GM23338 (cell line): Measurements from ENCODE around the gene KCNH8. TPM values are rescaled to one million over a fixed set of nuclear protein-coding genes. Genes with fewer than 3 reads are reported as not detected.

Experiments used
- ATAC-seq: fragments of 200-7000 bp; cut with Tn5 transposase; 3 replicates; pipeline ENCODE4 v1.9.1; 2020
- DNase-seq: peaks from one replicate; pipeline ENCODE4 v3.0.0-alpha.2; 2015; ENCODE audit warnings: low spot score
- H2AFZ ChIP-seq: fragments of 200-600 bp; sonication (generic); 2 replicates; pipeline ENCODE4 v1.8.0; 2016; ENCODE audit warnings: antibody characterized with exemption, mild to moderate bottlenecking, moderate library complexity
- H3F3A ChIP-seq: fragments of 200-600 bp; sonication (generic); replicated peaks from 2 replicates; pipeline ENCODE4 v1.8.0; 2017; ENCODE audit warnings: antibody characterized with exemption, mixed run types, low read depth
- H3K27ac ChIP-seq: fragments of 200-600 bp; sonication (generic); 2 replicates; pipeline ENCODE4 v1.6.1; 2016; ENCODE audit warnings: low read depth
- H3K27me3 ChIP-seq: fragments of 200-600 bp; sonication (generic); 2 replicates; pipeline ENCODE4 v1.8.0; 2016; ENCODE audit warnings: mild to moderate bottlenecking, mixed run types, moderate library complexity; ENCODE audit not compliant: insufficient read depth
- H3K36me3 ChIP-seq: fragments of 200-600 bp; sonication (generic); 2 replicates; pipeline ENCODE4 v1.8.0; 2016; ENCODE audit warnings: mild to moderate bottlenecking; ENCODE audit not compliant: insufficient read depth
- H3K4me1 ChIP-seq: fragments of 200-600 bp; sonication (generic); 2 replicates; pipeline ENCODE4 v1.8.0; 2016; ENCODE audit warnings: mild to moderate bottlenecking, moderate library complexity; ENCODE audit not compliant: insufficient read depth
- H3K4me2 ChIP-seq: fragments of 200-600 bp; sonication (generic); 2 replicates; pipeline ENCODE4 v1.7.1; 2017; ENCODE audit warnings: mixed run types
- H3K4me3 ChIP-seq: fragments of 200-600 bp; sonication (generic); 2 replicates; pipeline ENCODE4 v1.6.1; 2016; ENCODE audit warnings: mixed run types
- H3K79me2 ChIP-seq: fragments of 200-600 bp; sonication (generic); replicated peaks from 2 replicates; pipeline ENCODE4 v1.8.0; 2017; ENCODE audit warnings: mild to moderate bottlenecking; ENCODE audit not compliant: insufficient read depth
- H3K9me2 ChIP-seq: fragments of 200-600 bp; sonication (generic); 2 replicates; pipeline ENCODE4 v1.8.0; 2017; ENCODE audit not compliant: insufficient read depth
- H4K20me1 ChIP-seq: fragments of 200-600 bp; sonication (generic); replicated peaks from 2 replicates; pipeline ENCODE4 v1.8.0; 2017; ENCODE audit warnings: mild to moderate bottlenecking; ENCODE audit not compliant: insufficient read depth
- H3K27ac Mint-ChIP-seq: 2 replicates; pipeline ENCODE4 v1.8.0; 2020; ENCODE audit warnings: inconsistent platforms, mild to moderate bottlenecking, moderate library complexity, mixed read lengths
- H3K27me3 Mint-ChIP-seq: 3 replicates; pipeline ENCODE4 v1.8.0; 2022; ENCODE audit warnings: low read depth, mild to moderate bottlenecking, moderate library complexity, mixed read lengths, inconsistent platforms; ENCODE audit not compliant: insufficient read depth, poor library complexity
- H3K36me3 Mint-ChIP-seq: 3 replicates; pipeline ENCODE4 v1.8.0; 2021; ENCODE audit warnings: low read depth, mild to moderate bottlenecking, inconsistent platforms, moderate library complexity, mixed read lengths
- H3K4me1 Mint-ChIP-seq: 3 replicates; pipeline ENCODE4 v1.8.0; 2020; ENCODE audit warnings: mild to moderate bottlenecking, inconsistent platforms, mixed read lengths
- H3K4me3 Mint-ChIP-seq: 3 replicates; pipeline ENCODE4 v1.8.0; 2021; ENCODE audit warnings: moderate library complexity, mild to moderate bottlenecking, inconsistent platforms, mixed read lengths
- H3K9me3 Mint-ChIP-seq: 3 replicates; pipeline ENCODE4 v1.8.0; 2020; ENCODE audit warnings: moderate library complexity, mild to moderate bottlenecking, inconsistent platforms, mixed read lengths
- CREB1 ChIP-seq: fragments of 250-450 bp; sonication (Bioruptor Pico); IDR thresholded peaks from 2 replicates; pipeline ENCODE4 v1.5.0; 2020; ENCODE audit warnings: low read depth, mild to moderate bottlenecking, moderate library complexity
- EZH2 ChIP-seq: fragments of 200-600 bp; sonication (generic); IDR thresholded peaks from one replicate; pipeline ENCODE4 v1.8.0; 2017; ENCODE audit warnings: antibody characterized with exemption, mild to moderate bottlenecking, low read depth; ENCODE audit not compliant: unreplicated experiment
- EZH2phosphoT487 ChIP-seq: fragments of 200-600 bp; sonication (generic); IDR thresholded peaks from one replicate; pipeline ENCODE4 v1.8.1; 2018; ENCODE audit warnings: antibody characterized with exemption; ENCODE audit not compliant: unreplicated experiment
- JUNB ChIP-seq: IDR thresholded peaks from one replicate; pipeline ENCODE4 v1.6.1; 2016; ENCODE audit warnings: antibody characterized with exemption; ENCODE audit not compliant: unreplicated experiment
- NANOG ChIP-seq: IDR thresholded peaks from 2 replicates; pipeline ENCODE4 v1.6.1; 2016; ENCODE audit warnings: antibody characterized with exemption, borderline replicate concordance
- POLR2AphosphoS5 ChIP-seq: IDR thresholded peaks from 2 replicates; pipeline ENCODE4 v1.6.1; 2016; ENCODE audit warnings: antibody characterized with exemption, low read depth
- STAT1 ChIP-seq: IDR thresholded peaks from one replicate; pipeline ENCODE4 v1.6.1; 2016; ENCODE audit warnings: antibody characterized with exemption; ENCODE audit not compliant: unreplicated experiment
- ZNF114 ChIP-seq: fragments of 250-450 bp; sonication (Bioruptor Pico); IDR thresholded peaks from 2 replicates; pipeline ENCODE4 v1.5.0; 2020; ENCODE audit warnings: mild to moderate bottlenecking, moderate library complexity
- ZNF331 ChIP-seq: fragments of 250-450 bp; sonication (Bioruptor Pico); IDR thresholded peaks from 2 replicates; pipeline ENCODE4 v1.5.0; 2020; ENCODE audit warnings: low read depth, mild to moderate bottlenecking, moderate library complexity
- polyA plus RNA-seq: library from polyadenylated mRNA; unstranded; fragments of >200 nt; fragmentation: Nextera tagmentation; extraction: Ambion mirVana; gene quantifications from 2 replicates; pipeline ENCODE4 v1.2.1, GENCODE V29; 2016
- total RNA-seq: library from RNA; depleted of rRNA; stranded (reverse); fragments of >200 nt; shearing (Covaris generic); gene quantifications from 2 replicates; pipeline ENCODE4 v1.2.3, GENCODE V29; 2014
- TF ChIP-seq, protein P1 (sequence below): IDR thresholded peaks from 2 replicates; pipeline ENCODE4 v1.6.1; 2016; ENCODE audit warnings: antibody characterized with exemption
- TF ChIP-seq, protein P2 (sequence below): IDR thresholded peaks from one replicate; pipeline ENCODE4 v1.6.1; 2018; ENCODE audit warnings: antibody characterized with exemption; ENCODE audit not compliant: unreplicated experiment
- TF ChIP-seq, protein P3 (sequence below): fragments of 250-450 bp; sonication (Bioruptor Pico); IDR thresholded peaks from 2 replicates; pipeline ENCODE4 v1.5.0; 2020; ENCODE audit warnings: mild to moderate bottlenecking, moderate library complexity
- TF ChIP-seq, protein P4 (sequence below), 2 experiments: fragments of 200-600 bp in 1 of 2; sonication (generic) in 1 of 2; conservative IDR thresholded peaks; 2 replicates each; pipeline versions ENCODE4 v1.5.1 to v1.6.1; 2016 to 2017; ENCODE audit warnings: antibody characterized with exemption in 2 of 2, low read depth in 2 of 2, mild to moderate bottlenecking in 2 of 2, moderate library complexity in 1 of 2

KCNH8 gene
- total and polyA plus RNA-seq, 2 experiments from 2014 or later = 1.3 to 3.4 TPM

DNA sequence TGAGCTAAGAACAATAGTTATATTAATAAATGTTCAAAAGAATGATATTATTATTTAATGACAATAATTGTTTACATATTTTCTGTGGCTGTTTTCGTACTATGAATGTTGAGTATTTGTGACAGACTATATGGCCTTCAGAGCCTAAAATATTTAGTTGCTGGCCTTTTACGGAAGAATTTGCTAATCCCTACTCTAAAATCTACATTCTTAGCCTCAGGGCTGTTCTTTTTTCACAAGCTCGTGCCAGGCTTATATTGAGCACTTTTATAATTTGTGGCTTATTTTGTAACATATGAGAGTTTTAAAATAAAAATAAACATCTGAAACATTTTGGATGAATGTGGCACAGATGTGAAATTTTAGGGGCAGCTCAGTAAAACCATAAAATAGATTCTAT, 79.9 kb downstream of the KCNH8 start:
- H3K27me3 ChIP-seq = no peaks in the 10 kb centered on the region
- no peaks in the 10 kb centered on the region for H3K36me3 Mint-ChIP-seq
- no peak overlapping the region for H3K4me3 ChIP-seq
- TF ChIP-seq ZNF331 (CRISPR knock-in tag) (no peak), EZH2 (no peak), JUNB (no peak), CREB1 (CRISPR knock-in tag) (no peak), EZH2phosphoT487 (no peak), POLR2AphosphoS5 (no peak), NANOG (no peak), STAT1 (no peak), ZNF114 (CRISPR knock-in tag) (no peak)
- TF ChIP-seq, protein P1, sequence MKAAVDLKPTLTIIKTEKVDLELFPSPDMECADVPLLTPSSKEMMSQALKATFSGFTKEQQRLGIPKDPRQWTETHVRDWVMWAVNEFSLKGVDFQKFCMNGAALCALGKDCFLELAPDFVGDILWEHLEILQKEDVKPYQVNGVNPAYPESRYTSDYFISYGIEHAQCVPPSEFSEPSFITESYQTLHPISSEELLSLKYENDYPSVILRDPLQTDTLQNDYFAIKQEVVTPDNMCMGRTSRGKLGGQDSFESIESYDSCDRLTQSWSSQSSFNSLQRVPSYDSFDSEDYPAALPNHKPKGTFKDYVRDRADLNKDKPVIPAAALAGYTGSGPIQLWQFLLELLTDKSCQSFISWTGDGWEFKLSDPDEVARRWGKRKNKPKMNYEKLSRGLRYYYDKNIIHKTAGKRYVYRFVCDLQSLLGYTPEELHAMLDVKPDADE = no peak
- TF ChIP-seq, protein P2, sequence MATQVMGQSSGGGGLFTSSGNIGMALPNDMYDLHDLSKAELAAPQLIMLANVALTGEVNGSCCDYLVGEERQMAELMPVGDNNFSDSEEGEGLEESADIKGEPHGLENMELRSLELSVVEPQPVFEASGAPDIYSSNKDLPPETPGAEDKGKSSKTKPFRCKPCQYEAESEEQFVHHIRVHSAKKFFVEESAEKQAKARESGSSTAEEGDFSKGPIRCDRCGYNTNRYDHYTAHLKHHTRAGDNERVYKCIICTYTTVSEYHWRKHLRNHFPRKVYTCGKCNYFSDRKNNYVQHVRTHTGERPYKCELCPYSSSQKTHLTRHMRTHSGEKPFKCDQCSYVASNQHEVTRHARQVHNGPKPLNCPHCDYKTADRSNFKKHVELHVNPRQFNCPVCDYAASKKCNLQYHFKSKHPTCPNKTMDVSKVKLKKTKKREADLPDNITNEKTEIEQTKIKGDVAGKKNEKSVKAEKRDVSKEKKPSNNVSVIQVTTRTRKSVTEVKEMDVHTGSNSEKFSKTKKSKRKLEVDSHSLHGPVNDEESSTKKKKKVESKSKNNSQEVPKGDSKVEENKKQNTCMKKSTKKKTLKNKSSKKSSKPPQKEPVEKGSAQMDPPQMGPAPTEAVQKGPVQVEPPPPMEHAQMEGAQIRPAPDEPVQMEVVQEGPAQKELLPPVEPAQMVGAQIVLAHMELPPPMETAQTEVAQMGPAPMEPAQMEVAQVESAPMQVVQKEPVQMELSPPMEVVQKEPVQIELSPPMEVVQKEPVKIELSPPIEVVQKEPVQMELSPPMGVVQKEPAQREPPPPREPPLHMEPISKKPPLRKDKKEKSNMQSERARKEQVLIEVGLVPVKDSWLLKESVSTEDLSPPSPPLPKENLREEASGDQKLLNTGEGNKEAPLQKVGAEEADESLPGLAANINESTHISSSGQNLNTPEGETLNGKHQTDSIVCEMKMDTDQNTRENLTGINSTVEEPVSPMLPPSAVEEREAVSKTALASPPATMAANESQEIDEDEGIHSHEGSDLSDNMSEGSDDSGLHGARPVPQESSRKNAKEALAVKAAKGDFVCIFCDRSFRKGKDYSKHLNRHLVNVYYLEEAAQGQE = no peak
- TF ChIP-seq, protein P3, sequence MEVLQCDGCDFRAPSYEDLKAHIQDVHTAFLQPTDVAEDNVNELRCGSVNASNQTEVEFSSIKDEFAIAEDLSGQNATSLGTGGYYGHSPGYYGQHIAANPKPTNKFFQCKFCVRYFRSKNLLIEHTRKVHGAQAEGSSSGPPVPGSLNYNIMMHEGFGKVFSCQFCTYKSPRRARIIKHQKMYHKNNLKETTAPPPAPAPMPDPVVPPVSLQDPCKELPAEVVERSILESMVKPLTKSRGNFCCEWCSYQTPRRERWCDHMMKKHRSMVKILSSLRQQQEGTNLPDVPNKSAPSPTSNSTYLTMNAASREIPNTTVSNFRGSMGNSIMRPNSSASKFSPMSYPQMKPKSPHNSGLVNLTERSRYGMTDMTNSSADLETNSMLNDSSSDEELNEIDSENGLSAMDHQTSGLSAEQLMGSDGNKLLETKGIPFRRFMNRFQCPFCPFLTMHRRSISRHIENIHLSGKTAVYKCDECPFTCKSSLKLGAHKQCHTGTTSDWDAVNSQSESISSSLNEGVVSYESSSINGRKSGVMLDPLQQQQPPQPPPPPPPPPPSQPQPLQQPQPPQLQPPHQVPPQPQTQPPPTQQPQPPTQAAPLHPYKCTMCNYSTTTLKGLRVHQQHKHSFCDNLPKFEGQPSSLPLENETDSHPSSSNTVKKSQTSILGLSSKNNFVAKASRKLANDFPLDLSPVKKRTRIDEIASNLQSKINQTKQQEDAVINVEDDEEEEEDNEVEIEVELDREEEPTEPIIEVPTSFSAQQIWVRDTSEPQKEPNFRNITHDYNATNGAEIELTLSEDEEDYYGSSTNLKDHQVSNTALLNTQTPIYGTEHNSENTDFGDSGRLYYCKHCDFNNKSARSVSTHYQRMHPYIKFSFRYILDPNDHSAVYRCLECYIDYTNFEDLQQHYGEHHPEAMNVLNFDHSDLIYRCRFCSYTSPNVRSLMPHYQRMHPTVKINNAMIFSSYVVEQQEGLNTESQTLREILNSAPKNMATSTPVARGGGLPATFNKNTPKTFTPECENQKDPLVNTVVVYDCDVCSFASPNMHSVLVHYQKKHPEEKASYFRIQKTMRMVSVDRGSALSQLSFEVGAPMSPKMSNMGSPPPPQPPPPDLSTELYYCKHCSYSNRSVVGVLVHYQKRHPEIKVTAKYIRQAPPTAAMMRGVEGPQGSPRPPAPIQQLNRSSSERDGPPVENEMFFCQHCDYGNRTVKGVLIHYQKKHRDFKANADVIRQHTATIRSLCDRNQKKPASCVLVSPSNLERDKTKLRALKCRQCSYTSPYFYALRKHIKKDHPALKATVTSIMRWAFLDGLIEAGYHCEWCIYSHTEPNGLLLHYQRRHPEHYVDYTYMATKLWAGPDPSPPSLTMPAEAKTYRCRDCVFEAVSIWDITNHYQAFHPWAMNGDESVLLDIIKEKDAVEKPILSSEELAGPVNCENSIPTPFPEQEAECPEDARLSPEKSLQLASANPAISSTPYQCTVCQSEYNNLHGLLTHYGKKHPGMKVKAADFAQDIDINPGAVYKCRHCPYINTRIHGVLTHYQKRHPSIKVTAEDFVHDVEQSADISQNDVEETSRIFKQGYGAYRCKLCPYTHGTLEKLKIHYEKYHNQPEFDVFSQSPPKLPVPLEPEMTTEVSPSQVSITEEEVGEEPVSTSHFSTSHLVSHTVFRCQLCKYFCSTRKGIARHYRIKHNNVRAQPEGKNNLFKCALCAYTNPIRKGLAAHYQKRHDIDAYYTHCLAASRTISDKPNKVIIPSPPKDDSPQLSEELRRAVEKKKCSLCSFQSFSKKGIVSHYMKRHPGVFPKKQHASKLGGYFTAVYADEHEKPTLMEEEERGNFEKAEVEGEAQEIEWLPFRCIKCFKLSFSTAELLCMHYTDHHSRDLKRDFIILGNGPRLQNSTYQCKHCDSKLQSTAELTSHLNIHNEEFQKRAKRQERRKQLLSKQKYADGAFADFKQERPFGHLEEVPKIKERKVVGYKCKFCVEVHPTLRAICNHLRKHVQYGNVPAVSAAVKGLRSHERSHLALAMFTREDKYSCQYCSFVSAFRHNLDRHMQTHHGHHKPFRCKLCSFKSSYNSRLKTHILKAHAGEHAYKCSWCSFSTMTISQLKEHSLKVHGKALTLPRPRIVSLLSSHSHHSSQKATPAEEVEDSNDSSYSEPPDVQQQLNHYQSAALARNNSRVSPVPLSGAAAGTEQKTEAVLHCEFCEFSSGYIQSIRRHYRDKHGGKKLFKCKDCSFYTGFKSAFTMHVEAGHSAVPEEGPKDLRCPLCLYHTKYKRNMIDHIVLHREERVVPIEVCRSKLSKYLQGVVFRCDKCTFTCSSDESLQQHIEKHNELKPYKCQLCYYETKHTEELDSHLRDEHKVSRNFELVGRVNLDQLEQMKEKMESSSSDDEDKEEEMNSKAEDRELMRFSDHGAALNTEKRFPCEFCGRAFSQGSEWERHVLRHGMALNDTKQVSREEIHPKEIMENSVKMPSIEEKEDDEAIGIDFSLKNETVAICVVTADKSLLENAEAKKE (CRISPR knock-in tag) = no peak
- TF ChIP-seq, protein P4, sequence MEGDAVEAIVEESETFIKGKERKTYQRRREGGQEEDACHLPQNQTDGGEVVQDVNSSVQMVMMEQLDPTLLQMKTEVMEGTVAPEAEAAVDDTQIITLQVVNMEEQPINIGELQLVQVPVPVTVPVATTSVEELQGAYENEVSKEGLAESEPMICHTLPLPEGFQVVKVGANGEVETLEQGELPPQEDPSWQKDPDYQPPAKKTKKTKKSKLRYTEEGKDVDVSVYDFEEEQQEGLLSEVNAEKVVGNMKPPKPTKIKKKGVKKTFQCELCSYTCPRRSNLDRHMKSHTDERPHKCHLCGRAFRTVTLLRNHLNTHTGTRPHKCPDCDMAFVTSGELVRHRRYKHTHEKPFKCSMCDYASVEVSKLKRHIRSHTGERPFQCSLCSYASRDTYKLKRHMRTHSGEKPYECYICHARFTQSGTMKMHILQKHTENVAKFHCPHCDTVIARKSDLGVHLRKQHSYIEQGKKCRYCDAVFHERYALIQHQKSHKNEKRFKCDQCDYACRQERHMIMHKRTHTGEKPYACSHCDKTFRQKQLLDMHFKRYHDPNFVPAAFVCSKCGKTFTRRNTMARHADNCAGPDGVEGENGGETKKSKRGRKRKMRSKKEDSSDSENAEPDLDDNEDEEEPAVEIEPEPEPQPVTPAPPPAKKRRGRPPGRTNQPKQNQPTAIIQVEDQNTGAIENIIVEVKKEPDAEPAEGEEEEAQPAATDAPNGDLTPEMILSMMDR (conservative IDR thresholded peaks at IDR 0.05; ENCODE audit: low read depth in 2 of 2) = no peak
- H3K79me2 ChIP-seq = 0 out of 2 replicates have a peak, but pooled peaks cover 4% of the 10 kb centered on the region
- no peaks in the 10 kb centered on the region for H3K27me3 Mint-ChIP-seq
- H3K4me1 Mint-ChIP-seq = peaks cover 5% of the 10 kb centered on the region
- peaks cover 5% of the 10 kb centered on the region; the same call in 1 of the 2 replicates for H3K9me2 ChIP-seq
- no peak overlapping the region for H3K4me3 Mint-ChIP-seq
- no peak for ATAC-seq
- H3F3A ChIP-seq = no peaks in the 10 kb centered on the region
- H3K4me2 ChIP-seq = no peak overlapping the region
- H2AFZ ChIP-seq = no peak overlapping the region
- H3K9me3 Mint-ChIP-seq = no peaks in the 10 kb centered on the region
- no peaks in the 10 kb centered on the region for H4K20me1 ChIP-seq
- no peaks in the 10 kb centered on the region for H3K36me3 ChIP-seq
- peaks cover 4% of the 10 kb centered on the region; the same call in 1 of the 2 replicates for H3K4me1 ChIP-seq
- H3K27ac Mint-ChIP-seq = no peak overlapping the region
- no peak overlapping the region for H3K27ac ChIP-seq
- no peak for DNase-seq
